ENCODE results near the gene SPSB1. TPM values are rescaled to one million over a fixed set of nuclear protein-coding genes. Genes with fewer than 3 reads are reported as not detected.

The SPSB1 gene
- polyA plus RNA-seq (2012; ENCODE audit: insufficient read depth, insufficient read length): 6.8 TPM

DNA sequence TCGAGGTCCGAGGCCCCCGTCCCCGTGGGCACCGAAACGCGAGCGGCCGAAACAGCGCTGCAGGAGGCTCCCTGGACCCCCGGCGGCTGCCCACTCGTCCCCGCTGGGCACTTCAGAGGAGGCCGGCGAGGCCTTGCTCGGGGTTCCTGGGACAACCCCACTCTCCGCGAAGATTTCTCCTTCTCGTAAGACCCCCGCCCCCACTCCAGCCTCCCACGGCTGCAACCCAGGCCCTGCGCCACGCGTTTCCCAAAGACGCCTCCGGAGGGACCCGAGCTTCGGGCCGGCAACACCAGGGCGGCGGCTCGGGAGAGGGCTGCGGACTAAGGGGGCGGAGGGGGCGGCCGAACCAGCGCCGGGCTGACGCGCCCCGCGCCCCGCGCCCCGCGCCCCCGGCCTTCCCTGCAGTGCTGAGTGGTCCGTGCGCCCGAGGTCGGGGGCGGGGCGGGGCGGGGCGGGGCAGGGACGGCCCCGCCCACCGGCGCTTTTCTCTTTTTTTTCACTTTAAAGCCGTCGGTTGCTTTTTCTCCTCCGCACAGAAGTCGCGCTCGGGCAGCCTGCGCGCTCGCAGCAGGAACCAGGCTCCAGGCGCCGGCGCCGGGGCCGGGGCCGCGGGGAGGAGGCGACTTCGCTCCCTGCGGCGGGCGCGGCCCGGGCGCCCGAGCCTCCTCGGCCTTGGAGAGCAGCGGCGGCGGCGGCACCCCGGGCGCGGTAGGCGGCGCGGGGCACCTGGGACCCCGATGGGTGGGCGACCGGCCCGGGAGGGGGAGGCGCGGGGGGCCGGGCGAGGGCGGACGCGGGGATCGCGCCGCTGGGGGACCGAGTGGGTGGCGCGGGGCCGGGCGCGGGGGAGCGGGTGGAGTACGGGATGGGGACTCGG lies at the start of gene SPSB1:
Gene SPSB1, plus strand, starts transcription at position 534 of the 880 bp plus-strand sequence. CDS start 62,998 bp downstream, outside the sequence.
- peak; percentile 69 for DNase-seq (ENCODE audit: low read depth, low spot score)
- H3K4me3 ChIP-seq (ENCODE audit: low read length): peak within 1 kb of the TSS; percentile 67

DNA sequence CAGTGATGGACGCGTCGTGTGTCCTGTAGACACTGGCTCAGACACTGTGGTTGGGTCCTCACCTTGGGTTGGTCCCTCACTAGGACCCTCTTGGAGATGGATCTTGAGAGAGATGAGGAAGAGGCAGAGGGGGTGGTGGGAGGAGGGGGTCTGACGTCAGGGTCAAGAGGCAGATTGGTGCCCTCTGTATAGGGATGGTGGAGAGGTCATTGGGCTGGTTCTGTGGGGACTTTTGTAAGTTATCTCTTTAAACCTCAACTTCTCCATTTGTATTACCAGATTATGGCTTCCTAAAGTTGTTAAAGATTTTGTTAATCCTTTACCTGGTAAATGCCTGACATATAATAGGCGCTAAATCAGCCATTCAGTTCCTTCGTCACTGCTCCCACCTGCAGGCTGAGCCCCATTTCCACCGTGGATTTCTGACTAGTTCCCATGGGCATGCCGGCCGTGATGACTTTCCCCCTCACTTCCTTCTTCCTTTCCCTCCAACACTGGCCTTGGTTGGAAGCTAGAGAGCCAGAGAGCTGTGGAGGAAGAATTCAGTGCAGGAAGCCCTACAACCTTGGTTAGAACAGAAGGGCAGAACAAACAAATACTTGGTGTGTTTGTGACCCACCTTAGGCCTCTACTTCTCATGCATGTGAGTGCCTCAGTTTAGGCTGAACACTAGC lies 49.5 kb upstream of the SPSB1 start:
- no peak for DNase-seq (ENCODE audit: low read depth, low spot score)
- no peak overlapping the region for H3K4me3 ChIP-seq (ENCODE audit: low read length)

DNA sequence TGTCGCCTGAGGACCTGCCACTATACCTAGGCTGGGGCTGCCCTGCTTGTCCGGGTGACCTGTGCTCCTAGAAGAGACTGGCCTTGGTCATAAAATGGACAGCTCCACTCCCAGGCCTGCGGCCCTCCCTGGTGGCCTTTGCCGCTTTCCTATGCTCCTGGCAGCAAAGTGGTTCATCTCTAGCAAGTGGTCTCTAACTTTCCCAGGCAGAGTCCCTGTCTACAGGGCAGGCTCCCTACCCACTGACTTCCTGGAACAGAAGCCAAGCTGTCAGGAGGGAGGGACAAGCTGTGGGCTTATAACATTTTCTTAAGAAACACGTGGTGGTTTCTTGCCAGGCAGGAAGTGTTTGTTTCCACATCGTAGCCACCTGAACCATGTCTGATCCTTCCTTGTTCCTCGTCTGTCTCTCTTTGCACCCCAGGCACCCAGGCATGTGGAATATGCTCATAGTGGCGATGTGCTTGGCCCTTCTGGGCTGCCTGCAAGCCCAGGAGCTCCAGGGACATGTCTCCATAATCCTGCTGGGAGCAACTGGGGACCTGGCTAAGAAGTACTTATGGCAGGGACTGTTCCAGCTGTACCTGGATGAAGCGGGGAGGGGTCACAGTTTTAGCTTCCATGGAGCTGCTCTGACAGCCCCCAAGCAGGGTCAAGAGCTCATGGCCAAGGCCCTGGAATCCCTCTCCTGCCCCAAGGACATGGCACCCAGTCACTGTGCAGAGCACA lies 48.0 kb upstream of the SPSB1 start:
- DNase-seq (ENCODE audit: low read depth, low spot score): peak; percentile 71
- H3K4me3 ChIP-seq (ENCODE audit: low read length): no peak overlapping the region

DNA sequence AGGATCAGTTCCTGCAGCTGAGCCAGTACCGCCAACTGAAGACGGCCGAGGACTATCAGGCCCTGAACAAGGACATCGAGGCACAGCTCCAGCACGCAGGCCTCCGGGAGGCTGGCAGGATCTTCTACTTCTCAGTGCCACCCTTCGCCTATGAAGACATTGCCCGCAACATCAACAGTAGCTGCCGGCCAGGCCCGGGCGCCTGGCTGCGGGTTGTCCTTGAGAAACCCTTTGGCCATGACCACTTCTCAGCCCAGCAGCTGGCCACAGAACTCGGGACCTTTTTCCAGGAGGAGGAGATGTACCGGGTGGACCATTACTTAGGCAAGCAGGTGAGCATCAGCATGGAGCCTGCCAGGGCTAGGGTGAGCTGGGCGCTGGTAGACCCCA lies 47.5 kb upstream of the SPSB1 start:
- no peak for DNase-seq (ENCODE audit: low read depth, low spot score)
- H3K4me3 ChIP-seq (ENCODE audit: low read length): no peak overlapping the region

DNA sequence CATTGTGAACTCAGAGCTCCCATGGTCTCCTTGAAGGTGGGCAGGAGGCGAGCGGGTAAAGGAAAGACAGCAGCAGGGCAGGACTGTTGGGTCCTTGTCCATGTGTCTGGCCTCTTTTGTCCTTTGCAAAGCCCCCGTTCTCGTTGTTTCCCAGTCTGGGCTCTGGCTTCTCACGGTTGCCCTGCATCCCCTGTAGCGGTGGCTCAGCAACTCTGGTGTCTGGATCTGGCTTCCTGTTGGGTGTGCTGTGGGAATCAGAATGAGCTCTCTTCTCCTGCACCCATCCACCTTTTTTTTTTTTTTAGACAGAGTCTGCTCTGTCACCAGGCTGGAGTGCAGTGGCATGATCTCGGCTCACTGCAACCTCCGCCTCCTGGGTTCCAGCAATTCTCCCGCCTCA lies 47.0 kb upstream of the SPSB1 start:
- DNase-seq (ENCODE audit: low read depth, low spot score): no peak
- H3K4me3 ChIP-seq (ENCODE audit: low read length): no peak overlapping the region

DNA sequence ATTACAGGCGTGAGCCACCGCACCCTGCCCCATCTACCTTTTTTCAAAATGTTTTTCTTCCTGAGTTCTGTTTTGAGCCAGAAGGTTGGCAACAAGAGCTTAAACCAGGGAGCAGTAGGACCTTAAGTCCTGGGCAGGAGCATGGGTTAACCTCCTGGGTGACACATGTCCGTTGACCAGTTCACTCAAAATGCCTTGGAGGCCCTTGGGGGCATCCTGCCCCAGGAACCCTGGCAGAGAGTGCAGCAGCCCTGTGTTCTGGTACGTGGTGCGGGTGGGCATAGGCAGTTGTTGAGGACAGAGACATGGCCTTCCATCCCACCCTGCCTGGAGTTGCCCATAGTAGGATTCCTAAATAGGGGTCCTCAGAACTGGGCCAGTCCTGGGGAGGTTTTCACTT lies 46.5 kb upstream of the SPSB1 start:
- no peak overlapping the region for H3K4me3 ChIP-seq (ENCODE audit: low read length)

DNA sequence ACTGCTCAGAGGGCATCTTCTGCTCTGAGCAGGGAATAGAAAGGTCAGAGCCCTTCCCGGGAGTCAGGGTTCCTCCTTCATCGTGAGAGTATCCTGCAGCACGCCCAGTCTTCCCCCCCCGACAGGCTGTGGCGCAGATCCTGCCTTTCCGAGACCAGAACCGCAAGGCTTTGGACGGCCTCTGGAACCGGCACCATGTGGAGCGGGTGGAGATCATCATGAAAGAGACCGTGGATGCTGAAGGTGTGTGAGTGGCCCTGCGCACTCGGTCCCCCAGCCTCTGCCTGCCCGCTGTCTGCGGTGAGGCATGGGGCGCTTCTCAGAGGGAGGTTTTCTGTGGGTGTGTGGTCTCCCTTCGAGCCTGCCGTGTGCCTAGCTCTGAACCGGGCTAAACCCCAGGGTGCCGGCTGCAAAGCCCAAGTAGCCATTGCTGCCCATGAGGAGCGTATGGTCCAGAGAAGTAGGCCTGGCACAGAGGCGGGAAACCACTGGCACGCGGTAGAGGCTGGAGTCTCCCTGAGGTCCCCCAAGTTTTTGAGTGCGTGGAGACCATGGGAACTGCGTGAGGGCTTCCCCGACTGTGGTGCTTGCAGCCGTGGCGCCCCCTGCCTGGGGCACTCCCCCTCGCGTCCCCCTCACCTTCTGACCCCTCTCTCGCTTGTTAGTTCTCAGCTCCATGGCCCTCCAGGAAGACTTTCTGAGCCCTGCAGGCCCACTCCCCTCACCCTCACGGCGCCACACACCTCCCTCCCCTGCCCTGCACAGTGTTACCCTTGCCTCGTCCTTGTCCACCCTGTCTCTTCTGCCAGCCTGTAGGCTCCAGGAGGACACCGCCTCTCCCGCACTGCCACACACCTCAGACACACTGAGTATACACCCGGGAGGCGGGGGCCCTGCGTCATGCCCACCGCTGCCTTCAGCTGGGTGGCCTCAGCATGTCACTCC lies 45.6 kb upstream of the SPSB1 start:
- DNase-seq (ENCODE audit: low read depth, low spot score): no peak
- no peak overlapping the region for H3K4me3 ChIP-seq (ENCODE audit: low read length)

More for the DNA sequence above, 46.5 kb upstream of the SPSB1 start:
- DNase-seq (ENCODE audit: low read depth, low spot score): no peak

DNA sequence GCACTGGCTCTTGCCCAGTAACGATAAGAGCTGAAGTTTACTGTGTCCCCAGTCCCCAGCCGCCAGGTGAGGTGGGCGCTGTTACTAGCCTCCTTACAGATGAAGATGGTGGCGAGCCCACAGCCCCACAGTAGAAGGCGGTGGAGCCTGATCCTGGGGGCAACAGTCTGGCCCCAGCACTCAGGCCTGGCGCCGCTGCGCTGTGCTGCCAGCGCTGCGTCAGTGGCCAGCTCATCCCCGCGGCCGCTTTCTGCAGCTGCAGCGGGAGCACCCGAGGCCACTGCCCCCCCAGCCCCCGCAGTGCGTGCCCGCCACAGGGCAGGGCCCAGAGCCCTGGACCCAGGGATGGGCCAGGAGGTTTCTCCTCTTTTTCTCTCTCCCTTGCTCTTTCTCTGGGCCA lies 44.8 kb upstream of the SPSB1 start:
- no peak overlapping the region for H3K4me3 ChIP-seq (ENCODE audit: low read length)
- DNase-seq (ENCODE audit: low read depth, low spot score): no peak

DNA sequence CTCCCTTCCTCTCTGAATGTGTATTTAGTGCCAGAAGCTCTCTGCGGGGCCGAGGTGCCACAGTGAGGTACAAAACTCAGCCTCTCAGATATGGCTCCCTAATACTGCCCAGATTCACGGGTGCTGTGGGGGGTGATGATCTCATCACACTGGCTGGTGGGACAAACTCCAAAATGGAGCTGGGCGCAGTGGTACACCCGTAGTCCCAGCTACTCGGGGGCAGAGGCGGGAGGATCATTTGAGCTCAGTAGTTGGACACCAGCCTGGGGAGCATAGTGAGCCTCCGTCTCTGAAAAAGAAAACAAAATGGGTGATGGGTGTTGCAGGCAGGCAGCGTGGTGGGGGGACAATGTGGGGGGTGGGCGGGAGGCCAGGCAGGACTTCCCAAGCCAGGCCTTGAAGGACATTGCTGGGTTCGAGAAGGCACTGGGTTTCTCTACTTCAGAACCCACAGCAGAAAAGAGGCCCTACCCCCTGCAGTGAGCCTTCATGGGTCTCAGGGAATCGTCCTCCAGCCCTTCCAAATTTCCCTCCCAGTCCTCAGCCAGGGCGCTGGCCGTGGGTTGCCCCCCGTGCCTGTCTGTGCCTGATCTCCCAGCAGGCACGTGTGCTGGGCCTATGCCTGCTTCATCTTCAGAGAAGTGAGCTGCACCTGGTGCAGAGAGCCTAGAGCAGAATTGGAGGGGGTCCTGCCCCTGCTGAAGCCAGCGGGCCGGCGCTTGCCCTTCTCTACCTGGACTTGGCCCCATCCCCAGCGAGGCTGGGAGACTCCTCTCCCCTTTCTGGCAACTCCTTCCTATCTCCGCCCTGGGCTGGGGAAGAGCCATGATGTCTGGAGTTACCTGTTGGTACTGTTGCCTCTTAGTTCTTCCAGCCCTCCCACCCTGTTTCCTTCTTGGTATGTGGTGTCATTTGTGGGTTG lies 44.1 kb upstream of the SPSB1 start:
- no peak for DNase-seq (ENCODE audit: low read depth, low spot score)
- H3K4me3 ChIP-seq (ENCODE audit: low read length): no peak overlapping the region

DNA sequence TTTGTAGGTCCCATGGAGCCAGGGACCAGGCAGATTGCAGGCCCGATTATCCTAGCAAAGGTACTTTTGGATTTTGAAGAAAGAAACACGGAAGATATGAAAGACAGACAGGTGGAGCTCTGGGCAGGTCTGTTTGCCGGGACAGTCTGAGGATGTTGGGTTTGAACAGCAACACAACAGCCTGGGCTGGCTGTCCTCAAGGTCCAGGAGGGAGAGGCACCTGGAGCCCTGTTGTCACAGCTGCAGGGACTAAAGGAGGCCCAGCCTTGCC lies 43.5 kb upstream of the SPSB1 start:
- DNase-seq (ENCODE audit: low read depth, low spot score): no peak
- H3K4me3 ChIP-seq (ENCODE audit: low read length): no peak overlapping the region

DNA sequence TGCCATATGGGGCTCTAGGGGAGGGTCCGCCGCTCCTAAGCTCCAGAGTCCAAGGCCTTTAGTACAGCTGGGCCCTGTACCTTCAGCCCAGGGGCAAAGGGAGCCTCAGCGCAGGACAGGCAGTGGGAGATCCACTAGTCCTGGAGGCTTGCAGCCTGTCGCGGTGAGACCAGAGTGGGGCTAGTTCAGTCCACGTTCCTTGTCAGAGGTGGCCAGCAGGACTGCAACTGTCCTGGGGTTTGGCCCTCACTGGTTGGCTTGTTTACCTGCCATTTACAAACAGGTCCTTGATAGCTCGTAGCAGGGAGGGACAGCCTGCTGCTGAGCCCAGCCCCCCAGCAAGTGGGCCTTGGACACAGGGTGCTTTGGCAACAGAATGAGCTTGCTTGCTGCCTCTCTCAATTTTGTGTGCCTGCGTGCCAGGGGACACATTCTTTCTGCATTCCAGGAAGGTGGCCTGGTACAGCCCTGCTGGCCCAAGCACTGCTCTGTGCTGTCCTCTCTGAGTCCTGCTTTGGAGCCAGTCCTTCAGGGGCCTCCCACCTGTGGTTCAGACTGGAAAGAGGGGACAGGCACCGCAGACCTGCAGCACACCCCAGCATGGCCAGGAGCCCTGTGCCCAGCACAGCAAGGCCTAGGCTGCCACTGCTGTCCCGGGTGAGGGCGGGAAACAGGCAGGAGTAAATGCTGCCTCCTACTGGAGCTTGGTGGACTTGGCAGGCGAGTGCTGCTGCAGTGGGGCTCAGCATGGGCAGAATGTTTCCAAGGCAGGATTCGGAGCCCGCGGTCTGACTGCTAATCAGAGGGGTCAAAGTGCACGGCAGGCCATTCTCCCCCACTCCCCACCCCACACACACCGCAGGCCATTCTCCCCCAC lies 42.9 kb upstream of the SPSB1 start:
- no peak for DNase-seq (ENCODE audit: low read depth, low spot score)
- no peak overlapping the region for H3K4me3 ChIP-seq (ENCODE audit: low read length)

DNA sequence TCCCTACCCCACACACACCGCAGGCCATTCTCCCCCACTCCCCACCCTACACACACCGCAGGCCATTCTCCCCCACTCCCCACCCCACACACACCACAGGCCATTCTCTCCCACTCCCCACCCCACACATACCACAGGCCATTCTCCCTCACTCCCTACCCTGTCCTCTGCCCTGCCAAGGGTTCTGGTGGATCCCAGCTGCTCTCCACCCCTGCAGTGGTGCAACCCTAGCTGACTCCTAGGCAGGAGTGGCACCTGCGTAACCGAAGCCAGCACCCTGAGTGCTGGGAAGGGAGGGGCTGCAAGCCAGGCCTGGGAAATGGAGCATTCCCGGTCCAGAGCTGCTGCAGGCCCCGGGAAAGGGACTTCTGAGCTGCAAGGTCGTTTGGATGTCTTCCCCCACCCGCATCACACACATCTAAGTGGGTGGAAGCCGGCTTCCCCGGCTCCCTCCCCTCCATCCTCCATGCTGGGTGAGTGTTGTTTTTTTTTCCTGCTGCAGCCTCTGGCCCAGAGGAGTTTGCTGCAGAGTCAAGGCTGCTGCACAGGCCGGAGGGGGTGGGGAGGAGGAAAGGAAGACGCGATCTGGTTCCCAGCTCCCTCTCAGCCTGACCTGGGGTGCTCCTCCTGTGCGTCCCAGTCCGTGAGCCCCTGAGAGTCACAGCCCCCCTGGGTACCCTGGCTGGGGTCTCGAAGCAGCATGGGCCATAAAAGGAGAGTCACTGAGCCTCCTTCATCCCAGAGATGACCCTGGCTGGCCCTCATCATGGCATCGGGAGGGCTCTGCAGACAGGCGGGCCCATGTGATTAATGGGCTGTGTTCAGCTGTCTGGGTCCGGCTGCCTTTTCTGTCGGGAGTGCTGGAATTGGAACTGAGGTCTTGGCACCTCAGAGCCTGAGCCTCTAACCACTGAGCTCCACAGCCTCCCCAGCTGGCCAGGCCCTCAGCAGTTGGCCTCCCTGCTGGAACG lies 42.0 kb upstream of the SPSB1 start:
- DNase-seq (ENCODE audit: low read depth, low spot score): no peak
- no peak overlapping the region for H3K4me3 ChIP-seq (ENCODE audit: low read length)

DNA sequence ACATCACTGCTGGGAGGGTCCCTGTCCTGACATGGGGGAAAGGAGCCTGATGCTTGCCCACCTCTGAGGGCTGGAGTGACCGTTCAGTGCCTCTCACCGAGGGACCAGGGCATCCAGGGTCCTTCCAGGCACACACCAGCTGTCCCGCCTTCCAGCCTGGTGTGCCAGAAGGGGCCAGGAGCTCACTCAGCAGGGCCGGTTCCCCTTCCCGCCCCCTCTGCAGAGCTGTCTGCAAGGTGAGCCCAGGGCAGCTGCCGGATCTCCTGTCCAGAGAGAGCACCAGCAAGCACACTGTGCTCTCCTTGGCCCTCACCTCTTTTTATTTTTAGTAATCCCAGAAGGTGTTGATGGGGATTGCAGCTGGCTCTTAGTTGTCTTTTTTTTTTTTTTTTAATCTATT lies 41.2 kb upstream of the SPSB1 start:
- H3K4me3 ChIP-seq (ENCODE audit: low read length): no peak overlapping the region

DNA sequence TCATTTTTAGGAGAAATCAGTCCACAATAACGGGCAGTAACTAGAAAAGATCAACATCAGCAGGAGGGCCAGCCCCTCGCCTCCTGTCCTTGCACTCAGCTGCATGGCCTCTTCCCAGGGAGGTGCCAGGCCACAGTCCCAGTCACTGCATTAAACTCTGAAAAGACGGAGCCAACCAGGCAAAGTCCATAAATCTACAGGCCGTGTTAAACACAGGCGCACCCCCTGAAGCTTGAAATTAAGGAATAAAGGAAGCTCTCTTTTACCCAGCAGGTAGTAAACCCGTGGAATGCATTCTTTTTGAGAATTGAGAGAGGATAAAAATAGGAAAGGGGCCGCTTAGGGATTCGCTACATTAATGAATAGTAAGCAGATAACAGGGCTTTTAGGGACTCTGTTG lies 39.7 kb upstream of the SPSB1 start:
- no peak for DNase-seq (ENCODE audit: low read depth, low spot score)
- no peak overlapping the region for H3K4me3 ChIP-seq (ENCODE audit: low read length)

More for the DNA sequence above, 41.2 kb upstream of the SPSB1 start:
- no peak for DNase-seq (ENCODE audit: low read depth, low spot score)

DNA sequence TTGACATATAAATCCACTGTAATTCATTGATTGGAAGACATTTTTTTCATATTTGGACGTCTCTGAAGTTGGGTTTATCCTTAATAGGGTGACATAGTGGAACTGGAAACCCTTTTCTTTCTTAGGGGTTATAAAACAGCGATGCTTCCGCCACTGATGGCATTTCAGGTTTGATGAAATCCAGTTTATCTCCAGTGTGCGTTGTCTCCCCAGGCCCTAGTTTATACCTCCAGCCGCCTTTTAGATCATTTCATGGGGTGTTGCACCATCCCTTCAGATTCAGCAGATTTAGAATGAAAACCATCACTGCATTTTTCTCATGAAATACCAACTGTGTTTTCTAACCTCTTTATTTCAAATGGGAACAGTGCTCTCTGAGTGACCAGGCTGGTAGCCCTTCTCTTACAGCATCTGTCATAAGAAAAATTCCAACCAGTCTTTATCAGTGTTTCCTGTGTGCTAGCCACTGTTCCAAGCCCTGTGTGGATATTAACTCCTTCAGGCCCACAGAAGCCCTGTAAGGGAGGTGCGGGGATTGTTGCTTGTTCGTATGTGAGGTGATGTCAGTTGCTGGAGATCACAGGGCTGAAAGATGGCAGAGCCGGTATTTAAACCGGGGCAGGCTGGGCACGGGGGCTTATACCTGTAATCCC lies 39.1 kb upstream of the SPSB1 start:
- H3K4me3 ChIP-seq (ENCODE audit: low read length): no peak overlapping the region
- no peak for DNase-seq (ENCODE audit: low read depth, low spot score)

DNA sequence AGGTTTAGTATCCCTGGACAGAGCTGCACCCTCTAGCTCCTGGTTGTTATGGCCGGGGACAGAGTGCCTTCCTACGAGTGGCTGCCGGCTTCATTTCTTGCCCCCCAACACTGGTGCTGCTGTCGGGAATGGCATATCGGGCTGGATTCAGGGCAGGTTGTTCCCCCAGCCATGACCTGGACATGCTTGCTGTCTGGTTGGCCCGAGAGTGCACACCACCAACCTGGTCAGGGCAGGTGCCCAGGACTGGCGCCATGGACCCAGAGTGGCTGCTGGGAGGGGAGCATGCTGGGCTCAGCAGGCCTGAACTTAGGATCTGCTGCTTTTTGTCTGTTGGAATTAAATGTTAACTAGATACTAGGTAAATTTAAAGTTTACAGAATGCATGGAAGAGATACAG lies 36.4 kb upstream of the SPSB1 start:
- H3K4me3 ChIP-seq (ENCODE audit: low read length): no peak overlapping the region
- no peak for DNase-seq (ENCODE audit: low read depth, low spot score)

All from Jurkat, Clone E6-1 (cell line).